Naive B cell (primary cell): ENCODE results near the gene RHOC. TPM values are rescaled to one million over a fixed set of nuclear protein-coding genes. Genes with fewer than 3 reads are reported as not detected.
A peak's percentile ranks its signal among the peaks of the same experiment; 100 is the strongest.

Source experiments
- ATAC-seq, 2 donors: fragments of 150-1000 bp; cut with Tn5 transposase; 2 replicates each; pipeline ENCODE4 v1.10.0; 2021; ENCODE audit warnings: low read depth in 2 of 2, mild to moderate bottlenecking in 2 of 2, moderate library complexity in 2 of 2
- DNase-seq: peaks from one replicate; pipeline ENCODE4 v3.0.0; 2022
- H3K27ac Mint-ChIP-seq, 6 donors: one replicate each; pipeline ENCODE4 v1.8.0; 2020 to 2022; ENCODE audit warnings: mild to moderate bottlenecking in 6 of 6, mixed read lengths in 6 of 6, moderate library complexity in 5 of 6, inconsistent platforms in 2 of 6
- H3K27me3 Mint-ChIP-seq, 3 donors: one replicate each; pipeline ENCODE4 v1.8.0; 2021 to 2022; ENCODE audit warnings: mixed read lengths in 3 of 3, mild to moderate bottlenecking in 1 of 3
- H3K36me3 Mint-ChIP-seq, 2 donors: one replicate each; pipeline ENCODE4 v1.8.0; 2020 to 2022; ENCODE audit warnings: mixed read lengths in 2 of 2, inconsistent platforms in 1 of 2, mild to moderate bottlenecking in 1 of 2
- H3K4me1 Mint-ChIP-seq, 3 donors: one replicate each; pipeline ENCODE4 v1.8.0; 2020 to 2022; ENCODE audit warnings: mixed read lengths in 3 of 3, inconsistent platforms in 1 of 3, mild to moderate bottlenecking in 1 of 3, moderate library complexity in 1 of 3
- H3K4me3 Mint-ChIP-seq, 8 donors: one replicate each; pipeline ENCODE4 v1.8.0; 2020 to 2022; ENCODE audit warnings: mild to moderate bottlenecking in 8 of 8, mixed read lengths in 8 of 8, moderate library complexity in 8 of 8, inconsistent platforms in 2 of 8
- H3K9me3 Mint-ChIP-seq, 7 donors: one replicate each; pipeline ENCODE4 v1.8.0; 2020 to 2022; ENCODE audit warnings: mixed read lengths in 7 of 7, mild to moderate bottlenecking in 5 of 7, inconsistent platforms in 2 of 7, moderate library complexity in 1 of 7
- polyA plus RNA-seq, 6 donors: library from polyadenylated mRNA; unstranded; fragments of 300-500 nt; fragmentation: Illumina TruSeq; gene quantifications; one replicate each; pipeline ENCODE4 v1.2.3, GENCODE V29; 2021; ENCODE audit warnings: low read depth in 6 of 6

The RHOC gene
- polyA plus RNA-seq, 6 donors from 2014 or later, result 34.7 to 85.7 (median 52.0) TPM

GRCh38 chr1:112714313-112715263, 7.7 kb upstream of the RHOC start:
- H3K4me1 Mint-ChIP-seq, result peaks cover 33 to 38% (median 34%) of the 10 kb centered on the region in 3 donors
- no peaks in the 10 kb centered on the region for H3K36me3 Mint-ChIP-seq
- no peaks in the 10 kb centered on the region for H3K9me3 Mint-ChIP-seq
- H3K4me3 Mint-ChIP-seq, result peak overlapping the region; percentile 83 to 96 (median 92)
- peak overlapping the region in 5 of 6 donors; percentile 32 to 76 (median 50) for H3K27ac Mint-ChIP-seq
- ATAC-seq (peak in 1 of 2 donors; percentile 0), DNase-seq (no peak)
- H3K27me3 Mint-ChIP-seq, result peaks cover 0 to 13% (median 9%) of the 10 kb centered on the region in 3 donors

DNA sequence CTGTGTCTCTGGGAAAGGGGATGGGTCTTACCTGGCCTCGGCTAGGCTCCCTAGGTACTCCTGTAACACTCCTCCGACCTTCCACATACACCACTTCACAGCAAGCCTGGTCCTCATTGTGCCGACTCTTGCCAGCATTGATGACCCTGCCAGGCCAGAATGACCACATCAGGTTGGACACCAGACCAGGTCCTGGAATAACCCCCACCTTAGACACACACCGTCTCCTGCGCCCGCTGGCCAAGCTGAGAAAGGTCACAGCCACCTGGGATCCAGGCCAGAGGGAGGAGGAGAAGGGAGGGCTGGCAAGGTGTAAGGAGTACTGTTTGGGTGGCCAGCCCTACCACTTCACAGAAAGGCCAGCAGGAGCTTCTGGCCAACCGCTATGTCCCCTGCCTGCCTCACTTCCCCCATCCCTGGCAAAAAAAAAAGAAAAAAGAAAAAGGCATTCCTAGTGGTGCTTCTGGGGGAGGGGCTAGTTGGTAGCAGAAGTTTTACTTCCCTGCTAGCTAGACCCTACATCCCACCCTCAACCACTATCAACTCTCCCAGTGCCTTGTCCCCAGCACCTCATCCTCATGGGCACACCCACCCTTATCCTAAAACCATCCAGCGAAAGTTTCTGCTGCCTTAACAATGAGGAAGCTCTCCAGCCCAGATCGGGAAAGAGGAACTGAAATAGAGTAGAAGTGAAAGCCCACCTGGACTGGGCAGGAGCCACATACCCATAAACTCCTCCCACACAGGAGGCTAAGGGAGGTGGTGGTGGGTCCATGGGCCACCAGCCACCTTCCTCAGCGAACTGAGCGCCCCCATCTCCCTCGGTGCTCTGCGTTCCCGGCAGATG, 6.8 kb upstream of the RHOC start:
- peaks cover 0 to 4% (median 0%) of the 10 kb centered on the region in 3 donors for H3K27me3 Mint-ChIP-seq
- peak overlapping the region; percentile 32 to 91 (median 72) for H3K27ac Mint-ChIP-seq
- H3K4me1 Mint-ChIP-seq, result peaks cover 33 to 36% (median 34%) of the 10 kb centered on the region in 3 donors
- peak; percentile 82 for DNase-seq
- no peaks in the 10 kb centered on the region for H3K9me3 Mint-ChIP-seq
- H3K36me3 Mint-ChIP-seq, result no peaks in the 10 kb centered on the region
- peak; percentile 52 to 57 for ATAC-seq
- peak overlapping the region; percentile 70 to 96 (median 89) for H3K4me3 Mint-ChIP-seq

DNA sequence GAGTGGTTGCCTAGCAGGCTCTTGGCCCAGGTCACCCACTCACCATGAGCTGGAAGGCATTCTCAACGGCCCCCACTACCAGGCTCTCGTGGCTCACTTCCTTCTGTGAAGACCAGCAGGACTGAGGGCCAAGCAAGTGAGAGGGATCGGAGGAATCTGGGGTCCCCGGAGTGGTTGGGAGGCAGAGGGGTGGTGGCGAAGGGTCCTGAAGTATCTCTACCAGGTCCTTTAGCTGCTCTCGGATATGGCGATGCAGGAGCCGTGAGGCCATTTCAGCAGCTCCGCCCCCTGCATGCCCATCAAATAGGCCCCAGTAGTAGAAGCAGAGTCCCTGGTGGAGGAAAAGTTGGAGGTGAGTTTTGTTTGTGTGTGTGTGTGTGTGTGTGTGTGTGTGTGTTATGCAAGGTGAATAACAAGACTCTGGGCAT, 5.8 kb upstream of the RHOC start:
- Mint-ChIP-seq H3K36me3 (no peaks in the 10 kb centered on the region), H3K4me3 (peak overlapping the region in 4 of 8 donors; percentile 50 to 75 (median 65)), H3K27ac (peak overlapping the region in 1 of 6 donors; percentile 55), H3K4me1 (peaks cover 34 to 36% (median 35%) of the 10 kb centered on the region in 3 donors), H3K9me3 (no peaks in the 10 kb centered on the region), H3K27me3 (no peaks in the 10 kb centered on the region)
- DNase-seq, result no peak
- no peak for ATAC-seq

- Mint-ChIP-seq H3K27ac (no peak overlapping the region), H3K4me1 (peaks cover 33 to 41% (median 36%) of the 10 kb centered on the region in 3 donors), H3K36me3 (no peaks in the 10 kb centered on the region), H3K4me3 (peak overlapping the region in 1 of 8 donors; percentile 70), H3K27me3 (no peaks in the 10 kb centered on the region), H3K9me3 (no peaks in the 10 kb centered on the region)
- no peak for ATAC-seq
- no peak for DNase-seq
These were observed 5.3 kb upstream of the RHOC start for GRCh38 chr1:112712191-112712590.

DNA sequence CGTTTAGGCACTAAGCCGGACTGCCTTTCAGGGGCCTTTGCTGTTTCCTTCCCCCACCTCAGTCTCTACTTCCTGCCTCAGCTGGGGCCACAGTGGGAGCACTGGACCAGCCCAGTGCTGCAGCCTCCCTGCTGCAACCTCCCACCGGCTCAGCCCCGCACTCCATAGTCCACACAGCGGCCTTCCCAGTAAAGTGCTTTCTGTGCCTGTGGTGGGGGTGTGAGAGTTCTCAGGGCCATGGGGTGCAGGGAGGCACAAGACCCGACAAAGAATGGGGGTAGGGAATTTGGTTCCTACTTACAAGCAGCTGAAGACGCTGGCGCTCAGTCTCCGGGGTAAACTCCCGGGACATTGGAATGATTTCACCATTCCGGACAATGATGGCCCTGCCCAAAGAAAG, 4.7 kb upstream of the RHOC start:
- no peaks in the 10 kb centered on the region for H3K36me3 Mint-ChIP-seq
- no peaks in the 10 kb centered on the region for H3K27me3 Mint-ChIP-seq
- no peak for DNase-seq
- peak overlapping the region in 1 of 6 donors; percentile 64 for H3K27ac Mint-ChIP-seq
- H3K4me3 Mint-ChIP-seq, result no peak overlapping the region
- H3K4me1 Mint-ChIP-seq, result peaks cover 31 to 41% (median 35%) of the 10 kb centered on the region in 3 donors
- H3K9me3 Mint-ChIP-seq, result no peaks in the 10 kb centered on the region
- ATAC-seq, result no peak

DNA sequence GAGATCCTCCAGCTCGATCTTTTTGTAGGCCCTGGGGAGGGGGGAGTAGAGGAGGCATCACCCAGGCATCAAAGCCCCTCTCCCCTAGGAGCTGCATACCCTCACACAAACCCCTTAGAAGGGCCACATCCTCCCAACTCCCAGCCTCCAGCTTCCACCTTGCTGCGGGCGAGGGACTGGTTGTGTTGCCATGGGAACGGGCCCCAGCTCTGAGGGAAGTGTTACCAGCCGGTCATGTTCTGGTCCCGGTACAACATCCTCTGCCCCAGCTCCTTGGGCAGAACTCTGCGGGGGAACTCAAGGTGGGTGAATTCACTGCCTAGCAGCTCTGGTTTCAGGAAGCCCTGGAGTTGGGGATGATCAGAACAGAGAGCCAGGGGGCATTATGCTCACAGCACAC, 4.1 kb upstream of the RHOC start:
- no peak for ATAC-seq
- H3K4me3 Mint-ChIP-seq, result peak overlapping the region in 1 of 8 donors; percentile 23
- no peak for DNase-seq
- peaks cover 30 to 41% (median 35%) of the 10 kb centered on the region in 3 donors for H3K4me1 Mint-ChIP-seq
- H3K27me3 Mint-ChIP-seq, result no peaks in the 10 kb centered on the region
- no peaks in the 10 kb centered on the region for H3K9me3 Mint-ChIP-seq
- peak overlapping the region in 2 of 6 donors; percentile 42 to 82 for H3K27ac Mint-ChIP-seq
- no peaks in the 10 kb centered on the region for H3K36me3 Mint-ChIP-seq

GRCh38 chr1:112710586-112710985, 3.7 kb upstream of the RHOC start:
- no peaks in the 10 kb centered on the region for H3K9me3 Mint-ChIP-seq
- H3K27ac Mint-ChIP-seq, result peak overlapping the region in 2 of 6 donors; percentile 42 to 82
- peak overlapping the region in 1 of 8 donors; percentile 23 for H3K4me3 Mint-ChIP-seq
- no peaks in the 10 kb centered on the region for H3K36me3 Mint-ChIP-seq
- ATAC-seq, result no peak
- H3K27me3 Mint-ChIP-seq, result no peaks in the 10 kb centered on the region
- H3K4me1 Mint-ChIP-seq, result peaks cover 30 to 41% (median 36%) of the 10 kb centered on the region in 3 donors
- no peak for DNase-seq

- Mint-ChIP-seq H3K4me3 (peak overlapping the region in 1 of 8 donors; percentile 23), H3K4me1 (peaks cover 32 to 42% (median 37%) of the 10 kb centered on the region in 3 donors), H3K9me3 (no peaks in the 10 kb centered on the region), H3K27me3 (no peaks in the 10 kb centered on the region), H3K27ac (no peak overlapping the region), H3K36me3 (no peaks in the 10 kb centered on the region)
- DNase-seq (no peak), ATAC-seq (no peak)
These were observed 3.2 kb upstream of the RHOC start for GRCh38 chr1:112710159-112710558.

GRCh38 chr1:112708489-112708888, 1.6 kb upstream of the RHOC start:
- H3K4me3 Mint-ChIP-seq, result peak overlapping the region in 3 of 8 donors; percentile 20 to 91 (median 87)
- H3K4me1 Mint-ChIP-seq, result peaks cover 33 to 40% (median 38%) of the 10 kb centered on the region in 3 donors
- no peaks in the 10 kb centered on the region for H3K27me3 Mint-ChIP-seq
- DNase-seq (no peak), ATAC-seq (no peak)
- peak overlapping the region in 3 of 6 donors; percentile 37 to 75 (median 54) for H3K27ac Mint-ChIP-seq
- H3K36me3 Mint-ChIP-seq, result no peaks in the 10 kb centered on the region
- no peaks in the 10 kb centered on the region for H3K9me3 Mint-ChIP-seq

- DNase-seq (no peak), ATAC-seq (no peak)
- peak overlapping the region; percentile 47 to 94 (median 88) for H3K4me3 Mint-ChIP-seq
- H3K27ac Mint-ChIP-seq, result peak overlapping the region in 3 of 6 donors; percentile 37 to 82 (median 49)
- H3K36me3 Mint-ChIP-seq, result no peaks in the 10 kb centered on the region
- H3K9me3 Mint-ChIP-seq, result no peaks in the 10 kb centered on the region
- H3K27me3 Mint-ChIP-seq, result no peaks in the 10 kb centered on the region
- peaks cover 31 to 40% (median 39%) of the 10 kb centered on the region in 3 donors for H3K4me1 Mint-ChIP-seq
These were observed 1.1 kb upstream of the RHOC start for GRCh38 chr1:112708002-112708448.

- Mint-ChIP-seq H3K27me3 (no peaks in the 10 kb centered on the region), H3K36me3 (no peaks in the 10 kb centered on the region), H3K4me3 (peak overlapping the region; percentile 83 to 94 (median 89)), H3K27ac (peak overlapping the region in 3 of 6 donors; percentile 37 to 82 (median 80)), H3K4me1 (peaks cover 36 to 46% (median 45%) of the 10 kb centered on the region in 3 donors), H3K9me3 (no peaks in the 10 kb centered on the region)
- ATAC-seq (peak; percentile 70 to 71), DNase-seq (peak; percentile 55)
These were observed 484 bp upstream of the RHOC start for GRCh38 chr1:112707221-112708001.

DNA sequence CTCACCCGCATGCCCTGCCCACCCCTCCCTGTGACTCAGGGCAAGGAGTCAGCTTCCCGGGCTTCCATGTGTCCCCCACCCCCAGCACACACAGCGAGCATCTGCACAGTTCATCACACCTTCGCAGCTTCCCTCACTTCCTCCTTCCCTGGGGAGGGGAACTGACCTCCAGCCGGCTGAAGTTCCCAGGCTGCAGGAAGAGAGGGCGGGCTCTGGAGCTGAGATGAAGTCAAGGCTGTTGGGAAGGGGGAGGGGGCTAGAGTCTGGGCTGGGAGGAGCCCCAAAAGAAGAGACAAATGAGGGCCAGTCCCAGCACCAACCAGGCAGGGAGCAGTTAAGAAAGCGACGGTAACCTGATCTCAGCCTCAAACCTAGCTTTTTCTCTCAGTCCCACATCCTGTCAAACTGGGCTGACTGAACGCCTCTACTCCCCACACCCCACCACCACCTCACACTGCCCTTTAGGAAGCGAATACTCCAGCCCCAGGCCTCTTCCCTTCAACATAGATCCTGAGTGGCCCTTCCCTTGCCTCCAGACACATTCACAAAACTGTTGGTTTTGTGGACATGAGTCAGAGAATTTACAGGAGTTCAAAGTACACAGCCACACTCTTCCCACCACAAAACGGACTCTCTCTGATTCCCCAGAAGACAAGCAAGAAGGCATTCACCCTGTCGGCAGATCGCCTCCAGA, 1.8 kb downstream of the RHOC start:
- Mint-ChIP-seq H3K27ac (peak overlapping the region in 5 of 6 donors; percentile 63 to 91 (median 77)), H3K27me3 (no peaks in the 10 kb centered on the region), H3K4me1 (peaks cover 55 to 70% (median 68%) of the 10 kb centered on the region in 3 donors), H3K4me3 (peak overlapping the region; percentile 65 to 92 (median 84)), H3K9me3 (no peaks in the 10 kb centered on the region), H3K36me3 (no peaks in the 10 kb centered on the region)
- ATAC-seq (peak; percentile 33 to 45), DNase-seq (no peak)
